Measurements from ENCODE around the gene NOS3. TPM values are rescaled to one million over a fixed set of nuclear protein-coding genes. Genes with fewer than 3 reads are reported as not detected.

NOS3 gene
- total and polyA plus RNA-seq, 2 experiments from 2014 or later: 2.6 to 6.1 TPM

- H3K36me3 Mint-ChIP-seq (ENCODE audit: low read depth): peaks cover 26% of the 10 kb centered on the region
- H3K4me3 Mint-ChIP-seq: no peak overlapping the region
- Histone ChIP-seq H3F3A (replicated peaks; ENCODE audit: low read depth) (no peaks in the 10 kb centered on the region), H3K36me3 (ENCODE audit: insufficient read depth) (no peaks in the 10 kb centered on the region), H3K4me1 (ENCODE audit: insufficient read depth) (peaks cover 12% of the 10 kb centered on the region), H3K27ac (ENCODE audit: low read depth) (no peak overlapping the region), H2AFZ (no peak overlapping the region), H3K4me2 (peak overlapping the region; percentile 36; the same call in 1 of the 2 replicates), H3K4me3 (no peak overlapping the region), H4K20me1 (replicated peaks; ENCODE audit: insufficient read depth) (no peaks in the 10 kb centered on the region), H3K79me2 (replicated peaks; ENCODE audit: insufficient read depth) (no peaks in the 10 kb centered on the region), H3K27me3 (ENCODE audit: insufficient read depth) (no peaks in the 10 kb centered on the region), H3K9me2 (ENCODE audit: insufficient read depth) (no peaks in the 10 kb centered on the region)
- H3K4me1 Mint-ChIP-seq: peaks cover 15% of the 10 kb centered on the region
- H3K27me3 Mint-ChIP-seq (ENCODE audit: insufficient read depth, low read depth, poor library complexity): peaks cover 18% of the 10 kb centered on the region
- TF ChIP-seq, protein P1, sequence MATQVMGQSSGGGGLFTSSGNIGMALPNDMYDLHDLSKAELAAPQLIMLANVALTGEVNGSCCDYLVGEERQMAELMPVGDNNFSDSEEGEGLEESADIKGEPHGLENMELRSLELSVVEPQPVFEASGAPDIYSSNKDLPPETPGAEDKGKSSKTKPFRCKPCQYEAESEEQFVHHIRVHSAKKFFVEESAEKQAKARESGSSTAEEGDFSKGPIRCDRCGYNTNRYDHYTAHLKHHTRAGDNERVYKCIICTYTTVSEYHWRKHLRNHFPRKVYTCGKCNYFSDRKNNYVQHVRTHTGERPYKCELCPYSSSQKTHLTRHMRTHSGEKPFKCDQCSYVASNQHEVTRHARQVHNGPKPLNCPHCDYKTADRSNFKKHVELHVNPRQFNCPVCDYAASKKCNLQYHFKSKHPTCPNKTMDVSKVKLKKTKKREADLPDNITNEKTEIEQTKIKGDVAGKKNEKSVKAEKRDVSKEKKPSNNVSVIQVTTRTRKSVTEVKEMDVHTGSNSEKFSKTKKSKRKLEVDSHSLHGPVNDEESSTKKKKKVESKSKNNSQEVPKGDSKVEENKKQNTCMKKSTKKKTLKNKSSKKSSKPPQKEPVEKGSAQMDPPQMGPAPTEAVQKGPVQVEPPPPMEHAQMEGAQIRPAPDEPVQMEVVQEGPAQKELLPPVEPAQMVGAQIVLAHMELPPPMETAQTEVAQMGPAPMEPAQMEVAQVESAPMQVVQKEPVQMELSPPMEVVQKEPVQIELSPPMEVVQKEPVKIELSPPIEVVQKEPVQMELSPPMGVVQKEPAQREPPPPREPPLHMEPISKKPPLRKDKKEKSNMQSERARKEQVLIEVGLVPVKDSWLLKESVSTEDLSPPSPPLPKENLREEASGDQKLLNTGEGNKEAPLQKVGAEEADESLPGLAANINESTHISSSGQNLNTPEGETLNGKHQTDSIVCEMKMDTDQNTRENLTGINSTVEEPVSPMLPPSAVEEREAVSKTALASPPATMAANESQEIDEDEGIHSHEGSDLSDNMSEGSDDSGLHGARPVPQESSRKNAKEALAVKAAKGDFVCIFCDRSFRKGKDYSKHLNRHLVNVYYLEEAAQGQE (IDR thresholded peaks at IDR 0.05; ENCODE audit: unreplicated experiment): no peak
- TF ChIP-seq NANOG (IDR thresholded peaks at IDR 0.05; ENCODE audit: borderline replicate concordance) (no peak), POLR2AphosphoS5 (IDR thresholded peaks at IDR 0.05; ENCODE audit: low read depth) (no peak), CREB1 (CRISPR knock-in tag; IDR thresholded peaks at IDR 0.05; ENCODE audit: low read depth) (0 out of 2 replicates have a peak, but pooled peaks have one; percentile 33), STAT1 (IDR thresholded peaks at IDR 0.05; ENCODE audit: unreplicated experiment) (no peak), ZNF114 (CRISPR knock-in tag; IDR thresholded peaks at IDR 0.05) (no peak), JUNB (IDR thresholded peaks at IDR 0.05; ENCODE audit: unreplicated experiment) (no peak), EZH2phosphoT487 (IDR thresholded peaks at IDR 0.05; ENCODE audit: unreplicated experiment) (no peak), ZNF462 (CRISPR knock-in tag; IDR thresholded peaks at IDR 0.05) (no peak), ZNF331 (CRISPR knock-in tag; IDR thresholded peaks at IDR 0.05; ENCODE audit: low read depth) (no peak), CTCF (conservative IDR thresholded peaks at IDR 0.05; ENCODE audit: low read depth in 2 of 2) (no peak)
- TF ChIP-seq, protein P2, sequence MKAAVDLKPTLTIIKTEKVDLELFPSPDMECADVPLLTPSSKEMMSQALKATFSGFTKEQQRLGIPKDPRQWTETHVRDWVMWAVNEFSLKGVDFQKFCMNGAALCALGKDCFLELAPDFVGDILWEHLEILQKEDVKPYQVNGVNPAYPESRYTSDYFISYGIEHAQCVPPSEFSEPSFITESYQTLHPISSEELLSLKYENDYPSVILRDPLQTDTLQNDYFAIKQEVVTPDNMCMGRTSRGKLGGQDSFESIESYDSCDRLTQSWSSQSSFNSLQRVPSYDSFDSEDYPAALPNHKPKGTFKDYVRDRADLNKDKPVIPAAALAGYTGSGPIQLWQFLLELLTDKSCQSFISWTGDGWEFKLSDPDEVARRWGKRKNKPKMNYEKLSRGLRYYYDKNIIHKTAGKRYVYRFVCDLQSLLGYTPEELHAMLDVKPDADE (IDR thresholded peaks at IDR 0.05): peak; percentile 98
- ATAC-seq (peak; percentile 83), DNase-seq (ENCODE audit: low spot score) (peak; percentile 93)
- 0 out of 2 replicates have a peak overlapping the region, but pooled peaks have one; percentile 85 for H3K27ac Mint-ChIP-seq
- peaks cover 26% of the 10 kb centered on the region for H3K9me3 Mint-ChIP-seq
Observed at GRCh38 chr7:150992833-150993302, 2.1 kb downstream of the NOS3 start.

Data from GM23338 (cell line).